GM11168 (cell line): Measurements from ENCODE around the gene NOTUM.

Source experiments
- in situ Hi-C: fragments of 300-500 bp; cut with MboI; formaldehyde crosslinking; loops from one replicate; pipeline ENCODE4 v1.12.0; 2022; ENCODE audit warnings: low sequenced_read_pairs; ENCODE audit not compliant: unreplicated experiment

The NOTUM gene

DNA sequence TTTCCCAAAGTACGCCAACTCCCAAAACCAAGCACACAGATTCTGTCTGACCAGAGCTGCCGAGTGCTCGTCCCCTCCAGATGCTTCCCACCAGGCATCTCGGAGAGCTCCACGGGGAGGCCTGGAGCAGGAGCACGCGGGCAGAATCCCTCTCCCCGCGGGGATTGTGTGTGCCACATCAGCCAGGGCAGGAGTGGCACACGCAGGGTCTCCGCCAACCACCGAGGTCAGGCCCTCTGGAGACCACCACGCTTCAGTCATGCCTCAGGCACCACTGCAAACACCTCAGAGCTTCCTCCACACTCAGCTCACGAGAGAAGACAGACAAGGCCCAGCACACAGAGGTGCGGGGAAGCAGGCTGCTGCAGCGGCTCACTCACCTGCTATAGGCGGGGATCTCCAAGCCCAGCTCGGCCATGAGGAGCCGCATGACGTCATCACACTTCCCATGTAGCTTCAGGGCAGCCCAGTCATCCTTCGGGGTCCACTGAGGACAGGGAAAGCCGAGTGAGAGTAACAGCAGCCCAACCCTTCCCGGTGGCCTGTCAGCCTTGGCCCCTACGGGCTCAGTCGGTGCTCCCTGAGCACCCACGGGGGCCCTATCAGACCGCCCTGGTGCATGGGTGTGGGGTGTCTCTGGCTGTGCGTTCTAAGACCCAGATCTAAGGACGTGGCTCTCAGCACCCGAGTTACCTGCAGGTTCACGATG lies 47.4 kb downstream of the NOTUM start:
- in situ Hi-C loops: no loop called here

- in situ Hi-C loops: no loop called here
These were observed 48.3 kb downstream of the NOTUM start for GRCh38 chr17:81912441-81913309.

- in situ Hi-C loops: no loop called here
These were observed 49.0 kb downstream of the NOTUM start for GRCh38 chr17:81911969-81912368.

- in situ Hi-C loops: no loop called here
These were observed 49.6 kb downstream of the NOTUM start, which contains the start of gene PCYT2 for GRCh38 chr17:81911277-81911961. Gene PCYT2 (minus strand): TSS chr17:81911399. CDS start chr17:81911355, 44 bp downstream.

DNA sequence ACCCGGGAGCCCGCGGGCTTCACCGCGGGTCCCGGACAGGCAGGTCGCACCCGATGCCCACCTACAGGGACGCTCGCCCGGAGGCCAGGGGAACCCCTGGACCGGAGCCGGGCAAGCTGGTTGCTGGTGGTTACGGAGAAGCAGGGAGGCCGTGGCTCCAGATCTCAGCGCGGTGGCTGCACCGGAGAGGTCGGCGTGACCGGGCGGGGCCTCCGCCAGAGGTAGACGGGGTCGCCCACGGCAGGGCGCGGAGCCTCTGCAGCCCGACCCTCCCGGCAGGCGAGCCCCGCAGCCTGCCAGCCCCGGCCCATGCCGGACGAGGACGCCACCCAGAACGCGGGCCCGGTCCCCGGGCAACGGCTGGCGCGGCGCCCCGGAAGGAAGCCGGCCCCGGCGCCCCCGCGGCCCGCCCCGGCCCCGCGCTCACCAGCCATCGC lies 50.1 kb downstream of the NOTUM start:
- in situ Hi-C loops: no loop called here

DNA sequence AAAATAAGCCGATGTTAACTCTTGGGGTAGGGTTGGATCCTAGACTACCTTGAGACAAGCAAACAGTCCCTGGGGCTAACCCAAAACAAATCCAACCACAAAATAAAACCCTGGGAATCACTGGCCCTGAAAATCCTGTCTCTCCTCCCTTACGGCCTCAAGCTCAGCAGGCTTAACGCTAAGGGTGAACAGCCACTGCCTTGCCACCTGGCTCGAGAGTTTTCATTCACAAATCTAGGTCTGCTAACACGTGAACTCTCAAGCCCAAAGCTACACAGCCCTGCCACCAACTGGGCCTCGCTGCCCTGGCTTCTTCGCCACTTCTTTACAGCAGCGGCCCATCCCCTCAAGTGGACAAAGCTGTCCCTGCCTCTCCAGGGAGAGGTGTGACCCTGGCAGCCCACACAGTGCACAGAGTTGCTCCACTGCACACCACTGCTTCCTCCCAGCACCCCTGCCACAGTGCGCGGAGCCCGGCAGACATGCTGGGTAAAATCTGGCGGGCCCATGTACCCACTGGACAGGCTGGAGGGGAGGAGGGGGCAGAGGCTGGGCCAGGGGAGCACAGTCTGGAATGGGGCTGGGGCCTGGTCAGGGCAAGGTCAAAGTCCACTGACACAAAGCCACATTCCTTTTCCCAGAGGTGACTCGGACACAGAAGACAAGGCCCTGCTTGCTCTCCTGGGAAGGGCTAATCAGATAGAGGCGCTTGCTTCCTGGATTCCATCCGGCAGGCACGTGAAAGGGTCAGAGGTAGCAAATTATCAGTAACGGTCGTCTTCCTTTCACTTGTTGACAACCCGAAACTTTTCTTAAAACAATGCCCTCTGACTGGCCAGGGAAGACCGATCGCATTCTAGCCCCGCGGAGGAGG lies 50.8 kb downstream of the NOTUM start:
- in situ Hi-C loops: no loop called here

DNA sequence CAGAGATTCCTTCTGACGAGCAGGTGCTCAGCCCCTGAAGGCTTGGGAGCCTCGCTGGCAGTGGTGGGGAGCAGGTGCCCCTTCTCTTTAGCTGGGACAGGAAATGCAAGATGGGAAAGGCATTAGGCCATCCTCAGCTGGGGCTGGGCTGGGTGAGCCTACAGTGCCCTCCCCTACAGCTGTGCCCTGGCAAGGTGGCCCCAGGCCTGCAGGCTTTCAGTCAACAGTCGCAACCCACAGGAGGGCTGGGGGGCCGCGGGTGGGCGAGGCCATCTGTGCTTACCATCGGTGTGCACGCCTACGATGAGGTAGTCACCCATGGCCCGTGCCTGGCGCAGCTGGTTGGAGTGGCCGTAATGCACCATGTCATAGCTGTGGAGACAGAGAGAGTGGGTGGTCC lies 51.8 kb downstream of the NOTUM start:
- in situ Hi-C loops: no loop called here

DNA sequence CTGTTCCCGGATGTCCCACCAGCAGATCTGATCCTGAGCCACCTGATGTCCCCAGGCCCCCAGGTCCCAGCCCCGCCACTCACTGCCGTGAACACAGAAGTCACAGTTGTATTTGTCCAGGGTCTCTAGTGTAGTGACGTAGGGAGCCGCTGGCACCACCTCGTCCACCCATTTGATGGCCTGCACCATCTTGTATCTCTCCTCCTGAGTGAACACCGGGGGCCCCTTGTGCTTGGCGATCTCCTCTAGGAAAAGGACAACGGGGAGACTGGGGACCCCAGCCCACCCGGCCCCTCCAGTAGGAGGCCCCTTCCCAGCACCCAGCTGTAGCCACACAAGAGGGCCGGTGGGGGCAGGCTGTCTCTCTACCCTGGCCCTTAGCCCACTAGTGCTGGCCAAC lies 52.2 kb downstream of the NOTUM start:
- in situ Hi-C loops: no loop called here

- in situ Hi-C loops: no loop called here
These were observed 53.5 kb downstream of the NOTUM start for GRCh38 chr17:81907219-81908145.

DNA sequence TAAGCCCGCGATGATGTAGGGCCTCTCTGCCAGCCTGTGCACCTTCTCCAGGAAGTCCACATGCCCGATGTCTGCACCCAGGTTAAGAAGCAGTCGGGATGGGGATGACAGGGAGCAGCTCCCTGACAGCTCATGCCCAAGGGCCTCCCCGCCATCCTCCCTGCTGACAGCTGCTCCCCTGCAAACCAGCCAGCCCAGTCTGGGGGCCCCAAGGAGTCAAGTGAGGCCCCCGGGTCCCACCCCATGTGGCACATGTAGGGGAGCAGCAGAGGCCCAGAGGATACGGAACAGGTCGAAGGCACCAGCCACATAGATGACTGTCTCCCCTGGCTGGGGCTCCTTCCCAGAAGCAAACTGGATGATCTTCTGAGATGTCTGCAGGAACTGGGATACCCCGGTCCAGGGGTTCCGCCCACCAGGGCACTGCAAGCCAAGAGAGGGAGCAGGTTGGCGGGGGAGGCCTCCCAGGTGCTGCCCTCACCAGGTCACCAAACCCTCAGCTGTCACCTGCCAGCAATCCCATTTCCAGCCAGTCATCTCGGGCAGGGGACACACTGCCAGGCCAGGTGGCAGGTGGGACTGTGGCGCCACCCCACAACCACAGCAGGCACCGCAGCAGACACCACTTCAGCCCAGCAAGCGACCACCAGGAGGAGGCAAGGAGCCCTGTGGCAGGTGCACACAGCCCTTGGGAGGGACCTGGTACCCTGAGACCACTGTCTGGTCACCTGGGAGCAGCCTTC lies 54.3 kb downstream of the NOTUM start:
- in situ Hi-C loops: no loop called here

DNA sequence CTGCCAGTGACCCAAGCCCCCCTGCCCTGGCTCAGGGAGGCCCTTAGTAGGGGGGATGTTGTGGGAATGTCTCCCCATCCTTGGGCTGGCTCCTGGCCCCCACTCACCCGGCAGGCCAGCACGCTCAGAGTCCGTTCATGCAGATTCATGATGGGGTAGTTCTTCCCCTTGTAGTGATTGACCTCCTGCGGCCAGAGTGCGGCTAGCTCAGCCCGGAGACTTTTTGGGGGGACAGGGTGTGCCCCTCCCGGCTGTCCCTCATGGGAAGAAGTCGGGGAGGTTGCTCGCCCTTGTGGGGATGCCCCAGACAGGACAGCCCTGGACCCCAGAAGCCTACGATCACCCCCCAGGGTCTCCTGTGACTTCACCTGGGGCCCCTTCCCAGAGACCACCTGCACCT lies 55.0 kb downstream of the NOTUM start:
- in situ Hi-C loops: no loop called here

DNA sequence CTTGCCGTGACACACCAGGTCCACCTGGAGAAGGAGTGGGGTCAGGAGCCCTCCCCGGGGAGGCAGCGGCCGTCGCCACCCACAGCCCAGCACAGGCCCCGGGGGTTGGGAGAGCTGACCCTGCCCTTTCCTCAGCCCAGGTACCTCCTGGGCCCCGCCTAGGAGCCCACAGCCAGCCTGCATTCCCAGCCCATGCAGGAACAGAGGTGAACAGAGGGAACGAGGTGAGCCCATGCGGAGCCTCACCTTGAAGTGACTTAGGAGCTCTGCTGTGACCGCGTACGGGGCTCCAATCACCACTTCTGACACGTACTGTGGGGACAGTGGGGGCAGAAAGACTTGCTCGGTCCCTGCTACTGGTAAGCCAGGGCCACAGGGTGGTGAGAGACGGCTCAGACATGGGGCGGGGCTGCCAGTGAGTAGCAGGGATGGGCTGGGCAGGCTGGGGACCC lies 55.5 kb downstream of the NOTUM start:
- in situ Hi-C loops: no loop called here

DNA sequence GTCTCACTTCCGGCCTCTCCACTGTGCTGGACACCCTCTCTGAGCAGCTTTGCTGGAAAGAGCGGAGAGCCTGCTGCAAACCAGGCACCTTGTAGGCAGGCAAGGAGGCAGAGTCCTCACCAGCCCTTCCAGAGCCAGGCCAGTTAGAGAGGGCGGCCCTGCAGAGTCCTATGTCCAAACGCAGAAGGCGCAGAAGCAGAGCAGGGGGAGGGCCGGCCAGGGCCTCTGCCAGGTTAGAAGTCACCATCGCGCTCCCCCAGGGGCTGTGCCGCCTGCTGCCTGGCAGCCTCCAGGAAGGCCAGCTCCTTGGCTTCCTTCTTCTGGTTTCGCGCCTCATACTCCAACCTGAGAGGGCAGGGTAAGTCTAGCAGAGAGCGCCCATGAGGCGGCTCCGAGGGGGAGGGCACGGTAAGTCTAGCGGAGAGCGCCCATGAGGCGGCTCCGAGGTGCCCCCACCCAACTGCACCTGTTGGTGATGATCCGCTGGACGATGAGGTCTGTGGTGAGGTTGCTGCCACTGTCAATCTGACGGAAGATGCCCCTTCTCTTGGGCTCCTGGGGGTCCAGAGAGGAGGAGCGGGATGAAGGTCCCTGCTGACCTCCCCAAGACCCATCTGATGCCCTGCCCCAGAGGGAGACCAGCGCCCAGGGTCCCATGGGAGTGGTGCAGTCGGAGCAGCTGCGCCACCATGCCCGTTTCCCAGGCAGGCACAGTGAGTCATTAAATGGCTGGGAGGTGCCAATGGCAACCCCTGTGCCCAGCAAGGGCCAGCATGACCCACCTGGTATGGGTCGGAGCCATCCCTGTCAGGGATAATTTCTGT lies 56.2 kb downstream of the NOTUM start:
- in situ Hi-C loops: no loop called here

GRCh38 chr17:81903896-81904599 lies 56.9 kb downstream of the NOTUM start:
- in situ Hi-C loops: no loop called here

GRCh38 chr17:81903415-81903831 lies 57.6 kb downstream of the NOTUM start:
- in situ Hi-C loops: no loop called here

GRCh38 chr17:81902653-81903414 lies 58.2 kb downstream of the NOTUM start:
- in situ Hi-C loops: no loop called here
